ENCODE results near the gene SRMS.

DNA sequence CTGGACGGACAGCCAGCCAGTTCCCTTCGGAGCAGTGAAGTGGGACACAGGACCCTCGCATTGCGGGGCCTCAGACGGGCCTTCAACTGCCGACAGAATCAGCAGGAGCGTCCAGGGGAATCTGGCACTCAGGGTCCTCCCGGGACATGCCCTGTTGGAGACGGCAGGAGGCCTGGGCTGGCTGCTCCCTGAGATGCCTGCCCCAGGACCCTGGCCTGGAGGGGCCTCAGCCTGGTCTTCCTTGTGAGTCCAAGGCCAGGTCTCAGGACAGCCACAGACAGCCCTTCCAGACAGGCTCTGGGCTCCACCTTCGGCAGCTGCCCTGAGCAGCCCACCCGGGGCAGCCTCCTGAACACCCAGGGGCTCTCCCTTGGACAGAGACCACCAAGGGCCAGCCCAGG, 41.1 kb upstream of the SRMS start:
- no peak for TF ChIP-seq NFRKB (IDR thresholded peaks at IDR 0.05)
- TF ChIP-seq FOSL2 (CRISPR knock-in tag; IDR thresholded peaks at IDR 0.05): no peak
